Chondrocyte (in vitro differentiated cells): Measurements from ENCODE around the gene PANK1. TPM values are rescaled to one million over a fixed set of nuclear protein-coding genes. Genes with fewer than 3 reads are reported as not detected.

Source experiments
- DNase-seq: peaks from one replicate; pipeline ENCODE4 v3.0.0; 2021; ENCODE audit warnings: mixed read lengths, low spot score
- H3K27ac Mint-ChIP-seq: one replicate; pipeline ENCODE4 v1.8.0; 2021; ENCODE audit warnings: mild to moderate bottlenecking, moderate library complexity, mixed read lengths; ENCODE audit not compliant: unreplicated experiment
- H3K27me3 Mint-ChIP-seq: 2 replicates; pipeline ENCODE4 v1.8.0; 2021; ENCODE audit warnings: low read depth, mixed read lengths
- H3K36me3 Mint-ChIP-seq: 2 replicates; pipeline ENCODE4 v1.8.0; 2021; ENCODE audit warnings: low read depth, mixed read lengths
- H3K4me1 Mint-ChIP-seq: 2 replicates; pipeline ENCODE4 v1.8.0; 2021; ENCODE audit warnings: low read depth, mild to moderate bottlenecking, mixed read lengths
- H3K4me3 Mint-ChIP-seq: one replicate; pipeline ENCODE4 v1.8.0; 2021; ENCODE audit warnings: mild to moderate bottlenecking, moderate library complexity, mixed read lengths; ENCODE audit not compliant: unreplicated experiment
- H3K9me3 Mint-ChIP-seq: 2 replicates; pipeline ENCODE4 v1.8.0; 2021; ENCODE audit warnings: low read depth, mixed read lengths
- total RNA-seq: library from RNA; stranded (reverse); gene quantifications from 3 replicates; pipeline ENCODE4 v1.2.1, GENCODE V29; 2021
- TF ChIP-seq, protein P1 (sequence below): fragments of 200-600 bp; sonication (generic); IDR thresholded peaks from 2 replicates; pipeline ENCODE4 v1.5.0; 2021; ENCODE audit warnings: antibody characterized with exemption, mild to moderate bottlenecking, moderate library complexity

PANK1 gene
- total RNA-seq, 1 donor from 2014 or later, result 7.6 TPM

DNA sequence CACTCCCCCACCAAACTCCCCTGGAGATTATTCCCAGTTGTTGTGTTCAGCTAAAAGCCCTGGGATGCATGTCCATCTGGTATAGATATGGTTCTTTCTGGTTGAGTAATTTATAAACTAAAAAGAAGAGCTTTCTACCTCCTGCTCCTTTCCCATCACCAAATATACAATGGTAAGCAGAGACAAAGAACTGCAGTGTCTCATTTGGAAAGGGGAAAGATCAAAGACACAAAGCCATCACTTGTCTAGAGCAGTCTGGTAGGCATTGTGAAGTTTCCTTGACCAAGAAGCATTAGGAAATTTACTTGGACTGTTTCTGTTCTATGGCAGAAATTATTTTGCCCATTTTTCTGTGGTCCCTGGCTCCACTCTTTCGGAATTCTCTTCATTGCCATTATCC is 24.9 kb upstream of the PANK1 start:
- H3K4me3 Mint-ChIP-seq, result no peak overlapping the region
- no peak overlapping the region for H3K27ac Mint-ChIP-seq
- H3K4me1 Mint-ChIP-seq, result peaks cover 11% of the 10 kb centered on the region
- H3K36me3 Mint-ChIP-seq, result no peaks in the 10 kb centered on the region
- no peaks in the 10 kb centered on the region for H3K9me3 Mint-ChIP-seq
- no peaks in the 10 kb centered on the region for H3K27me3 Mint-ChIP-seq
- TF ChIP-seq, protein P1, sequence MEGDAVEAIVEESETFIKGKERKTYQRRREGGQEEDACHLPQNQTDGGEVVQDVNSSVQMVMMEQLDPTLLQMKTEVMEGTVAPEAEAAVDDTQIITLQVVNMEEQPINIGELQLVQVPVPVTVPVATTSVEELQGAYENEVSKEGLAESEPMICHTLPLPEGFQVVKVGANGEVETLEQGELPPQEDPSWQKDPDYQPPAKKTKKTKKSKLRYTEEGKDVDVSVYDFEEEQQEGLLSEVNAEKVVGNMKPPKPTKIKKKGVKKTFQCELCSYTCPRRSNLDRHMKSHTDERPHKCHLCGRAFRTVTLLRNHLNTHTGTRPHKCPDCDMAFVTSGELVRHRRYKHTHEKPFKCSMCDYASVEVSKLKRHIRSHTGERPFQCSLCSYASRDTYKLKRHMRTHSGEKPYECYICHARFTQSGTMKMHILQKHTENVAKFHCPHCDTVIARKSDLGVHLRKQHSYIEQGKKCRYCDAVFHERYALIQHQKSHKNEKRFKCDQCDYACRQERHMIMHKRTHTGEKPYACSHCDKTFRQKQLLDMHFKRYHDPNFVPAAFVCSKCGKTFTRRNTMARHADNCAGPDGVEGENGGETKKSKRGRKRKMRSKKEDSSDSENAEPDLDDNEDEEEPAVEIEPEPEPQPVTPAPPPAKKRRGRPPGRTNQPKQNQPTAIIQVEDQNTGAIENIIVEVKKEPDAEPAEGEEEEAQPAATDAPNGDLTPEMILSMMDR, result no peak
- no peak for DNase-seq

DNA sequence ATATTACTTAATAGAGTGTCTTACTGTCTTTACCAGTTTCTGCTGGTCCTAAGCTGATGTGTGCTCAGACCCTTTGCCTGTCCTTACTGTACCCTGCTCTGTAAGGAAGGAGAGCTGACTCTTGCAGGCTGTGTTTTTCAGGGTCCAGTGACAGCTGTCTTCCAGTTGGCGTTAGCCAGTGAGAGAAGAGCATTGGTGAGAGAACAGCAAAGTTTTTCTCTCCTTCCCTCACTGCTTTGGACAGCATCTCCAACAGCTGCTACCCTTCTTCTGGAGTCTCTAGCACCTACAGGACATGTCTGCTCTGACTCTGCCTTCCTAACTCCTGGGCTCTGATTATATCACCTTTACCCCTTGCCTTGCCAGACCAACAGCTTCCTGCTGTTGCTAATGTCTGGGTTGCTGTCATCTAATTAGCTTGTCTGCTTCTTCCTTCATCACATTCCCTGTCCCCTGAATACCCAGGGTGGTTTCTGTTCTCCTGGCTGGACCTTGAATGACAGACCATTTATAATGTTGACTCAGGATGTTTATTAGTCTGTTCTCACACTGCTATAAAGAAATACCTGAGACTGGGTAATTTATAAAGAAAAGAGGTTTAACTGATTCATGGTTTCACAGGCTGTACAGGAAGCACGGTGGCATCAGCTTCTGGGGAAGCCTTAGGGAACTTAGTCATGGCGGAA is 23.5 kb upstream of the PANK1 start:
- no peaks in the 10 kb centered on the region for H3K9me3 Mint-ChIP-seq
- no peak overlapping the region for H3K4me3 Mint-ChIP-seq
- TF ChIP-seq, protein P1, result no peak
- peaks cover 11% of the 10 kb centered on the region for H3K4me1 Mint-ChIP-seq
- no peak overlapping the region for H3K27ac Mint-ChIP-seq
- H3K27me3 Mint-ChIP-seq, result no peaks in the 10 kb centered on the region
- no peaks in the 10 kb centered on the region for H3K36me3 Mint-ChIP-seq
- DNase-seq, result no peak

DNA sequence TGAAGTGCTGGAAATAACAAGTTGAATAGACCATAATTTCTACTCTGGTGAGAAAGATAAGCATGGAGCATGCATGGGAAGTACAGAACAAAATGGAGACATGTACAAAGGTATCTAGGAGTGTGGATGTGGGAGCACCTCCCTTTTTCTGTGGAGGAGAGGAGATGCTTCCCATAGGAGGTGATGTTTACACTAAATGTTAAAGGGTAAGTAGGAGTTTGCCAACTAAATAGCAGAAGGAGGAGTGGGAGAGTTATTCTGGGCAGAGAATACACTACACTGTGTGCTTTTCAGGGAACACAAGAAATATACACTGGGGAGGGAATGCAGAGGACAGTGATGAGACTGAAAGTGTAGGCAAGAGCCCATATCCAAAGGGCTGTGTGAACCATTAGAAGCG is 21.1 kb upstream of the PANK1 start:
- Mint-ChIP-seq H3K27ac (no peak overlapping the region), H3K4me1 (peaks cover 12% of the 10 kb centered on the region), H3K27me3 (no peaks in the 10 kb centered on the region), H3K36me3 (no peaks in the 10 kb centered on the region), H3K9me3 (no peaks in the 10 kb centered on the region), H3K4me3 (no peak overlapping the region)
- TF ChIP-seq, protein P1, result no peak
- DNase-seq, result no peak

DNA sequence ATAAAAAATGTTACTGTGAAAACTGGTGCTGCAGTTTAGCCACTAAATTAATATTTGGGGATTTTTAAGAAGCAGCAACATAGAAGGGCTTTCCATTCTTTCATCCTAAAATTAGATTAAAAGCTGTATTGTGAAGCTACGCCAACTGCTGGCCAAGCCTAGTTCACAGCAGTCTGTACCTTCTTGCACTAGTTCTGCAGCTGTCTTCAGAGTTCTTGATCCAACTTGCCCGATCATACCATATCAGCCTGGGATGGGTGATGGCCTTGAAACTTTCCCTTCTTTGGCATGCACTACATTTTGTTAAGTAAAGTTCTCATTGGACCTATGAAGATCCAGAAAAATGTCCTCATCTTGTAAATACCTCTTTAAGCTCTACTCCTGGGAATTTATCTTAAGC is 20.3 kb upstream of the PANK1 start:
- Mint-ChIP-seq H3K27me3 (no peaks in the 10 kb centered on the region), H3K4me3 (no peak overlapping the region), H3K36me3 (no peaks in the 10 kb centered on the region), H3K4me1 (peaks cover 4% of the 10 kb centered on the region), H3K9me3 (no peaks in the 10 kb centered on the region), H3K27ac (no peak overlapping the region)
- TF ChIP-seq, protein P1, result no peak
- DNase-seq, result no peak

DNA sequence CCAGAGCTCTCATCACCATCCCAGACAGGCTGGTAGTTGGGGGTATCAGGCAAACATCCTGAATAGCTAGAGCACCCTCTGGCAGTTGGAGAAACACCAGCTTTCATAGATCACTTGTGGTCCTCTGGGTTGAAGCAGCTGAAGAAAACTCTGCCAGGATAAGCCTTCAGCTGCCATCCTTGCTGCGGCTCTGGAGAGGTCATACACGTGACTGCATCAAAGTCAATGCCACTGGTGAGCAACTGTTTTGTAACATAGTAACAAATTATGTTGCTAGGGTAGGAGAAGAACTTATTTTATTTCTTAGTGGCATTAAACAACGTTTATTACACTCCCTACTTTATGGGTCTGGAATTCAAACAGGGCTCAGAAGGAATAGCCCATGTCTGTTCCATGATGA is 19.2 kb upstream of the PANK1 start:
- TF ChIP-seq, protein P1, result no peak
- Mint-ChIP-seq H3K4me1 (peaks cover 9% of the 10 kb centered on the region), H3K27me3 (no peaks in the 10 kb centered on the region), H3K4me3 (no peak overlapping the region), H3K27ac (no peak overlapping the region), H3K36me3 (no peaks in the 10 kb centered on the region), H3K9me3 (no peaks in the 10 kb centered on the region)
- DNase-seq, result no peak
